Measurements from ENCODE around the gene POLR2A. TPM values are rescaled to one million over a fixed set of nuclear protein-coding genes. Genes with fewer than 3 reads are reported as not detected.

POLR2A gene
- total RNA-seq, 1 donor from 2014 or later, result 101 TPM

DNA sequence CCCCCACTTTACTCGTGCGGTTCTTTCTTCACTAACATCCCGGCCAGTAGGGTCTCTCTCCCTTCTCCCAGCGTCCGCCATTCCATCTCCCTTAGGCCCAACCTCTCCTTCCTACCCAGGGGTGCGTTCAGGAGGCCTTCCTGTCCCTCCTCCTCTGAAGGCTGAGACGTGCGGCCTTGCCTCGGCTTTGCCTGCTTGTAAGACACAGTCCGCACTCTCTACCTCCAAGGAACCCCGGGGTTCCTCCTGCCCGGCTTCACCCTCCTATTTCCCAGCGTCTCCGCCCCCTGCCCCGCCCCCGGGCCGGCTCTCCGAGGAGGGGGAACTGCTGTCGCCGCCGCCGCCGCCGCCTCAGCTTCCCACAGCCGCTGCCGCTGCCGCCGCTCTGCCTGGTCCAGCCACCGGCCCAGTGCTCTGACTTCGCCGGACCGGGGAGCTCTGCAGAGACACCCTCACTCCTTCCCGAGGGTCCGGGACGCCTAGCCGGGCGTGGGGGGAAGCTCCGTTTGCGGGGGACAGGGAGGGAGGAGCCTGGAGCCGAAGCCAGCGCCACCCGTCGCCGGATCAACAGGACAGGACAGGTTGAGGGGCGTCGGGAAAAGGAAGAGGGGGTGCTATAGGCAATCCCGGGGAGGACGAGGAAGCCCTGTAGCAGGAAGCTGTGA is 46.1 kb upstream of the POLR2A start:
- H3K27ac ChIP-seq, result no peak overlapping the region
- peaks cover 56% of the 10 kb centered on the region for H3K4me1 ChIP-seq
- H3K36me3 ChIP-seq, result no peaks in the 10 kb centered on the region
- DNase-seq (peak; percentile 86), ATAC-seq (peak; percentile 2 to 3)
- no peaks in the 10 kb centered on the region for H3K9me3 ChIP-seq
- peak overlapping the region; percentile 76 for H3K4me3 ChIP-seq
- H3K27me3 ChIP-seq (ENCODE audit: low read depth), result peaks cover 34% of the 10 kb centered on the region
- intact Hi-C loops (cut with DNase I), result no loop called here
- TF ChIP-seq, protein P1, sequence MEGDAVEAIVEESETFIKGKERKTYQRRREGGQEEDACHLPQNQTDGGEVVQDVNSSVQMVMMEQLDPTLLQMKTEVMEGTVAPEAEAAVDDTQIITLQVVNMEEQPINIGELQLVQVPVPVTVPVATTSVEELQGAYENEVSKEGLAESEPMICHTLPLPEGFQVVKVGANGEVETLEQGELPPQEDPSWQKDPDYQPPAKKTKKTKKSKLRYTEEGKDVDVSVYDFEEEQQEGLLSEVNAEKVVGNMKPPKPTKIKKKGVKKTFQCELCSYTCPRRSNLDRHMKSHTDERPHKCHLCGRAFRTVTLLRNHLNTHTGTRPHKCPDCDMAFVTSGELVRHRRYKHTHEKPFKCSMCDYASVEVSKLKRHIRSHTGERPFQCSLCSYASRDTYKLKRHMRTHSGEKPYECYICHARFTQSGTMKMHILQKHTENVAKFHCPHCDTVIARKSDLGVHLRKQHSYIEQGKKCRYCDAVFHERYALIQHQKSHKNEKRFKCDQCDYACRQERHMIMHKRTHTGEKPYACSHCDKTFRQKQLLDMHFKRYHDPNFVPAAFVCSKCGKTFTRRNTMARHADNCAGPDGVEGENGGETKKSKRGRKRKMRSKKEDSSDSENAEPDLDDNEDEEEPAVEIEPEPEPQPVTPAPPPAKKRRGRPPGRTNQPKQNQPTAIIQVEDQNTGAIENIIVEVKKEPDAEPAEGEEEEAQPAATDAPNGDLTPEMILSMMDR (IDR thresholded peaks at IDR 0.05), result no peak

GRCh38 chr17:7438656-7439460 is 45.3 kb upstream of the POLR2A start:
- Histone ChIP-seq H3K9me3 (no peaks in the 10 kb centered on the region), H3K27me3 (ENCODE audit: low read depth) (peaks cover 34% of the 10 kb centered on the region), H3K4me3 (peak overlapping the region; percentile 76), H3K36me3 (no peaks in the 10 kb centered on the region), H3K27ac (no peak overlapping the region), H3K4me1 (peaks cover 56% of the 10 kb centered on the region)
- TF ChIP-seq, protein P1 (IDR thresholded peaks at IDR 0.05), result no peak
- ATAC-seq (no peak), DNase-seq (no peak)
- intact Hi-C loops (cut with DNase I), result no loop called here

- no peak within 1 kb of the TSS for H3K27ac ChIP-seq
- DNase-seq (no peak), ATAC-seq (no peak)
- H3K4me3 ChIP-seq, result peak within 1 kb of the TSS; percentile 76
- intact Hi-C loops (cut with DNase I), result no loop called here
- no peaks in the 10 kb centered on the region for H3K9me3 ChIP-seq
- H3K27me3 ChIP-seq (ENCODE audit: low read depth), result peaks cover 36% of the 10 kb centered on the region
- TF ChIP-seq, protein P1 (IDR thresholded peaks at IDR 0.05), result no peak
- H3K36me3 ChIP-seq, result no peaks in the 10 kb centered on the region
- H3K4me1 ChIP-seq, result peaks cover 57% of the 10 kb centered on the region
Measured at GRCh38 chr17:7439462-7440112, 44.6 kb upstream of the POLR2A start, which contains the start of gene FGF11. Gene FGF11, plus strand, starts transcription at chr17:7439512. Its CDS starts 109 bp downstream, at chr17:7439621.

DNA sequence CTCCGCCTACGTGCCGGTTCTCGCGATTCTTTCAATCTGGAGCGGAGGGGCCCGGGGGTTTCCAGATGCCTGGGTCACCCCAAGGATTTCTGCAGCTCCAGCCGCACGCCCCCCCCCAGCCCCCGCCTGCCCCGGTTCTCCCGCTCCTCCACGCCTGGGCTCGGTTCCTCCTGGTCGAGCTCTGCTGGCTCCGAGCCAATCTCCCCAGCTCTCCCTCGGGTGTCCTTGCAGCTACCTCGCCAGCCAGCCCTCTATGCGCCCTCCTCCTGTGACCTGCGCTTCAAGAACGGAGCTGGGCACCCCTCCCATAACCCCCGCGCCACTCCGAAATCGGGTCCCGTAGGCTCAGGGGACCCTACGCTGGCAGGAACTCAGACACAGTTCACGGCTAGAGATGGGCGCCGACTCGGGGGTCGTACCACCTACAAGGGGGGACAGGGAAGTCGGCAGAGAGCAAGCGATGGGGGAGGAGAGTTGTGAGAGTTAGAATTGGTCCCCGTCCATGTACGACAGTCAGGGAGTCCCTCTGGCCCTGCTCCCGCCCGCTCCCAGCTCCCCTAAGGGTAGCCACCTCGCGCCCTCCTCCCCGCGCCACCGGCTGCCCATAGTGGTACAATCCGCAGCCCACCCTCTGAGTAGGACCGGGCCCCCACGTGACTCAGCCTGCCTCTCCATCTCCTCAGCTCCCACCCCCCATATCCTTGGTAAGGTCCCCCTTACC is 43.9 kb upstream of the POLR2A start:
- TF ChIP-seq, protein P1 (IDR thresholded peaks at IDR 0.05), result no peak
- Histone ChIP-seq H3K9me3 (no peaks in the 10 kb centered on the region), H3K27me3 (ENCODE audit: low read depth) (peaks cover 43% of the 10 kb centered on the region), H3K27ac (no peak overlapping the region), H3K4me3 (peak overlapping the region; percentile 43), H3K4me1 (peaks cover 63% of the 10 kb centered on the region), H3K36me3 (no peaks in the 10 kb centered on the region)
- DNase-seq (peak; percentile 72), ATAC-seq (no peak)
- intact Hi-C loops (cut with DNase I), result no loop called here

DNA sequence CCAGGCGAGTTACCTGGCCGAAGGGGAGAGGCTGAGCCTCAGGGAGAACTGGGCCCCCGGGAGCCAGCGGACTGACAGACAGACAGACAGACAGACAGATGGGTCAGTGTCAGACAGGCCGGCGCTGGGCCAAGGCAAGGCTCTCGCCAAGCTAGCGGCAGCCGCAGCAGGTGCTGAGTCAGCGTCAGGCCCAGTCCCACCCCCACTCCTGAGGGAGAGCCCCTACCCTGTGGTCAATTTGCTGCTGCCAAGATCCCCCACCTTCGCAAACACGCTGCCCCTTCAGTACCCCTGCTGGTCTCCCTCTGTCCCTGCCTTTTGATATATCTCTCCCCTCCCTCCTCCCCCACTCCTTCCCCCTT is 43.4 kb upstream of the POLR2A start:
- Histone ChIP-seq H3K4me3 (no peak overlapping the region), H3K36me3 (no peaks in the 10 kb centered on the region), H3K27me3 (ENCODE audit: low read depth) (peaks cover 47% of the 10 kb centered on the region), H3K9me3 (no peaks in the 10 kb centered on the region), H3K27ac (no peak overlapping the region), H3K4me1 (peaks cover 64% of the 10 kb centered on the region)
- TF ChIP-seq, protein P1 (IDR thresholded peaks at IDR 0.05), result no peak
- ATAC-seq (no peak), DNase-seq (no peak)
- intact Hi-C loops (cut with DNase I), result no loop called here

All from lower lobe of right lung (tissue), 2 donors.